HEK293 (cell line): ENCODE data around the gene SEMA4C.

ENCODE experiments used
- CTCF ChIA-PET: fragments of 350-600 bp; formaldehyde crosslinking; extraction: SDS; loops from one replicate; lab custom pipeline; 2021; ENCODE audit warnings: antibody characterized with exemption; lab: Yijun Ruan, JAX
- POLR2A ChIA-PET: fragments of 300-600 bp; formaldehyde crosslinking; extraction: SDS; loops from one replicate; lab custom pipeline; 2020; ENCODE audit warnings: antibody characterized with exemption, inconsistent platforms; lab: Yijun Ruan, JAX
- H3K27ac ChIP-seq: fragments of 200-500 bp; sonication (Bioruptor generic); 2 replicates; pipeline ENCODE4 v1.5.1; 2014; ENCODE audit warnings: low read depth, low read length, control low read depth, inconsistent platforms; ENCODE audit errors: extremely low read depth
- H3K36me3 ChIP-seq, 2 experiments: fragments of 200-500 bp in 1 of 2; sonication (Bioruptor generic) in 1 of 2; 1 replicate in 1 of 2; 2 replicates in 1 of 2; pipeline ENCODE4 v1.5.1; 2014 to 2017; ENCODE audit warnings: inconsistent platforms in 2 of 2, low read length in 2 of 2; ENCODE audit not compliant: control insufficient read depth in 2 of 2, insufficient read depth in 1 of 2
- H3K4me1 ChIP-seq: fragments of 200-500 bp; sonication (Bioruptor generic); 2 replicates; pipeline ENCODE4 v1.5.1; 2014; ENCODE audit warnings: mild to moderate bottlenecking, low read length, inconsistent platforms; ENCODE audit not compliant: control insufficient read depth, insufficient read depth
- H3K4me3 ChIP-seq: 2 replicates; pipeline ENCODE4 v1.5.1; 2011; ENCODE audit warnings: low read depth, mild to moderate bottlenecking, control low read depth, low read length, moderate library complexity
- H3K9me3 ChIP-seq: fragments of 200-500 bp; sonication (Bioruptor generic); 2 replicates; pipeline ENCODE4 v1.5.1; 2014; ENCODE audit warnings: low read depth, low read length, inconsistent platforms; ENCODE audit not compliant: control insufficient read depth, insufficient read depth
- AEBP2 ChIP-seq: fragments of 450-650 bp; formaldehyde crosslinking; IDR thresholded peaks from 2 replicates; pipeline ENCODE4 v1.5.1; 2016; ENCODE audit warnings: missing biosample characterization, missing genetic modification characterization, borderline replicate concordance
- KLF7 ChIP-seq: fragments of 450-650 bp; formaldehyde crosslinking; IDR thresholded peaks from 2 replicates; pipeline ENCODE4 v1.5.1; 2016; ENCODE audit warnings: missing biosample characterization, missing genetic modification characterization, borderline replicate concordance
- KLF8 ChIP-seq: fragments of 450-650 bp; formaldehyde crosslinking; IDR thresholded peaks from 2 replicates; pipeline ENCODE4 v1.5.1; 2016; ENCODE audit warnings: missing biosample characterization, missing genetic modification characterization
- SP7 ChIP-seq: fragments of 450-650 bp; formaldehyde crosslinking; IDR thresholded peaks from 2 replicates; pipeline ENCODE4 v1.5.1; 2016; ENCODE audit warnings: missing biosample characterization, missing genetic modification characterization
- TSHZ1 ChIP-seq: fragments of 450-650 bp; formaldehyde crosslinking; IDR thresholded peaks from 2 replicates; pipeline ENCODE4 v1.5.1; 2016; ENCODE audit warnings: missing biosample characterization, missing genetic modification characterization, borderline replicate concordance
- YY1 ChIP-seq: fragments of 450-650 bp; formaldehyde crosslinking; IDR thresholded peaks from 2 replicates; pipeline ENCODE4 v1.5.1; 2018; ENCODE audit warnings: missing biosample characterization, missing genetic modification characterization
- ZBTB6 ChIP-seq: fragments of 450-650 bp; formaldehyde crosslinking; IDR thresholded peaks from 2 replicates; pipeline ENCODE4 v1.5.1; 2017; ENCODE audit warnings: missing biosample characterization, missing genetic modification characterization
- ZNF223 ChIP-seq: fragments of 450-650 bp; formaldehyde crosslinking; IDR thresholded peaks from 2 replicates; pipeline ENCODE4 v1.5.1; 2016; ENCODE audit warnings: missing biosample characterization, missing genetic modification characterization
- ZNF280C ChIP-seq: fragments of 450-650 bp; formaldehyde crosslinking; IDR thresholded peaks from 2 replicates; pipeline ENCODE4 v1.5.1; 2016; ENCODE audit warnings: missing biosample characterization, missing genetic modification characterization
- ZNF394 ChIP-seq: fragments of 450-650 bp; formaldehyde crosslinking; IDR thresholded peaks from 2 replicates; pipeline ENCODE4 v1.5.1; 2016; ENCODE audit warnings: missing biosample characterization, missing genetic modification characterization, mild to moderate bottlenecking, moderate library complexity, borderline replicate concordance
- ZNF416 ChIP-seq: fragments of 450-650 bp; formaldehyde crosslinking; IDR thresholded peaks from 2 replicates; pipeline ENCODE4 v1.5.1; 2016; ENCODE audit warnings: missing biosample characterization, missing genetic modification characterization
- ZNF423 ChIP-seq: fragments of 450-650 bp; formaldehyde crosslinking; IDR thresholded peaks from 2 replicates; pipeline ENCODE4 v1.5.1; 2016; ENCODE audit warnings: missing biosample characterization, missing genetic modification characterization
- ZNF488 ChIP-seq: fragments of 450-650 bp; formaldehyde crosslinking; IDR thresholded peaks from 2 replicates; pipeline ENCODE4 v1.5.1; 2016; ENCODE audit warnings: missing biosample characterization, missing genetic modification characterization
- ZNF510 ChIP-seq: fragments of 450-650 bp; formaldehyde crosslinking; IDR thresholded peaks from 2 replicates; pipeline ENCODE4 v1.5.1; 2018; ENCODE audit warnings: mild to moderate bottlenecking, missing genetic modification characterization, missing biosample characterization; ENCODE audit not compliant: insufficient replicate concordance
- ZNF513 ChIP-seq: fragments of 450-650 bp; IDR thresholded peaks from 2 replicates; pipeline ENCODE4 v1.5.1; 2018; ENCODE audit warnings: missing biosample characterization, missing genetic modification characterization
- ZNF621 ChIP-seq: fragments of 450-650 bp; formaldehyde crosslinking; IDR thresholded peaks from 2 replicates; pipeline ENCODE4 v1.5.1; 2017; ENCODE audit warnings: missing biosample characterization, missing genetic modification characterization
- ZNF660 ChIP-seq: fragments of 450-650 bp; IDR thresholded peaks from 2 replicates; pipeline ENCODE4 v1.5.1; 2018; ENCODE audit warnings: missing biosample characterization, mild to moderate bottlenecking, missing genetic modification characterization
- ZNF747 ChIP-seq: fragments of 450-650 bp; formaldehyde crosslinking; IDR thresholded peaks from 2 replicates; pipeline ENCODE4 v1.5.1; 2016; ENCODE audit warnings: missing biosample characterization, missing genetic modification characterization
- ZNF785 ChIP-seq: fragments of 450-650 bp; formaldehyde crosslinking; IDR thresholded peaks from 2 replicates; pipeline ENCODE4 v1.5.1; 2016; ENCODE audit warnings: missing biosample characterization, missing genetic modification characterization
- ZNF792 ChIP-seq: fragments of 450-650 bp; formaldehyde crosslinking; IDR thresholded peaks from 2 replicates; pipeline ENCODE4 v1.5.1; 2016; ENCODE audit warnings: missing biosample characterization, missing genetic modification characterization

SEMA4C gene

GRCh38 chr2:96887493-96888012, 17.7 kb upstream of the SEMA4C start:
- CTCF ChIA-PET: interaction anchor here (0.7 to 1.6 kb wide), 3 partner anchors 19 to 64 kb away, joined by 3 to 6 read pairs (median 4); partner anchors contain the start of gene ANKRD39
- no peaks in the 10 kb centered on the region for H3K4me1 ChIP-seq
- POLR2A ChIA-PET: no interaction called here

GRCh38 chr2:96885432-96886347, 15.8 kb upstream of the SEMA4C start:
- no peaks in the 10 kb centered on the region for H3K36me3 ChIP-seq
- ChIA-PET CTCF (interaction anchor here (0.6 to 0.7 kb wide), 3 partner anchors 8 to 17 kb away, joined by 3 read pairs; no protein-coding TSS in a partner anchor), POLR2A (no interaction called here)
- no peak overlapping the region for H3K4me3 ChIP-seq
- H3K9me3 ChIP-seq: no peaks in the 10 kb centered on the region
- H3K4me1 ChIP-seq: 0 out of 2 replicates have a peak, but pooled peaks cover 3% of the 10 kb centered on the region
- no peak overlapping the region for H3K27ac ChIP-seq
- TF ChIP-seq ZNF510 (tag by site-specific recombination) (no peak), ZBTB6 (tag by site-specific recombination) (no peak), AEBP2 (tag by site-specific recombination) (no peak), ZNF223 (no peak), ZNF792 (tag by site-specific recombination) (no peak), ZNF394 (no peak), TSHZ1 (no peak), KLF7 (no peak), ZNF785 (tag by site-specific recombination) (no peak), ZNF416 (tag by site-specific recombination) (no peak), YY1 (tag by site-specific recombination) (no peak), SP7 (no peak), ZNF747 (no peak), ZNF280C (tag by site-specific recombination) (no peak), ZNF621 (tag by site-specific recombination) (no peak)

More at GRCh38 chr2:96887493-96888012, 17.7 kb upstream of the SEMA4C start:
- TF ChIP-seq ZNF513: no peak
- no peak for TF ChIP-seq ZNF223
- TF ChIP-seq ZNF423: no peak
- no peak for TF ChIP-seq ZNF488 (tag by site-specific recombination)
- no peak for TF ChIP-seq ZNF792 (tag by site-specific recombination)
- TF ChIP-seq KLF8 (tag by site-specific recombination): no peak
- no peak for TF ChIP-seq ZNF660 (tag by site-specific recombination)
- Histone ChIP-seq H3K27ac (no peak overlapping the region), H3K9me3 (no peaks in the 10 kb centered on the region), H3K36me3 (no peaks in the 10 kb centered on the region), H3K4me3 (no peak overlapping the region)
